Neural crest cell (in vitro differentiated cells): Measurements from ENCODE around the gene CD2. TPM values are rescaled to one million over a fixed set of nuclear protein-coding genes. Genes with fewer than 3 reads are reported as not detected.

Experiments
- DNase-seq: peaks from one replicate; pipeline ENCODE4 v3.0.0; 2021; ENCODE audit warnings: low read depth, mixed read lengths, low spot score
- H3K27ac Mint-ChIP-seq: one replicate; pipeline ENCODE4 v1.8.0; 2021; ENCODE audit warnings: mild to moderate bottlenecking, mixed read lengths; ENCODE audit not compliant: unreplicated experiment
- H3K27me3 Mint-ChIP-seq: 2 replicates; pipeline ENCODE4 v1.8.0; 2021; ENCODE audit warnings: low read depth, mild to moderate bottlenecking, mixed read lengths
- H3K36me3 Mint-ChIP-seq: 2 replicates; pipeline ENCODE4 v1.8.0; 2021; ENCODE audit warnings: low read depth, mild to moderate bottlenecking, mixed read lengths
- H3K4me1 Mint-ChIP-seq: 2 replicates; pipeline ENCODE4 v1.8.0; 2021; ENCODE audit warnings: mixed read lengths
- H3K4me3 Mint-ChIP-seq: one replicate; pipeline ENCODE4 v1.8.0; 2021; ENCODE audit warnings: mild to moderate bottlenecking, mixed read lengths
- H3K9me3 Mint-ChIP-seq: 2 replicates; pipeline ENCODE4 v1.8.0; 2021; ENCODE audit warnings: mixed read lengths
- CTCF ChIP-seq: fragments of 200-600 bp; sonication (generic); conservative IDR thresholded peaks from 2 replicates; pipeline ENCODE4 v1.5.0; 2021; ENCODE audit warnings: antibody characterized with exemption, mild to moderate bottlenecking
- total RNA-seq: library from RNA; stranded (reverse); gene quantifications from 2 replicates; pipeline ENCODE4 v1.2.1, GENCODE V29; 2021

CD2 gene
- total RNA-seq, 1 donor from 2014 or later = not detected

DNA sequence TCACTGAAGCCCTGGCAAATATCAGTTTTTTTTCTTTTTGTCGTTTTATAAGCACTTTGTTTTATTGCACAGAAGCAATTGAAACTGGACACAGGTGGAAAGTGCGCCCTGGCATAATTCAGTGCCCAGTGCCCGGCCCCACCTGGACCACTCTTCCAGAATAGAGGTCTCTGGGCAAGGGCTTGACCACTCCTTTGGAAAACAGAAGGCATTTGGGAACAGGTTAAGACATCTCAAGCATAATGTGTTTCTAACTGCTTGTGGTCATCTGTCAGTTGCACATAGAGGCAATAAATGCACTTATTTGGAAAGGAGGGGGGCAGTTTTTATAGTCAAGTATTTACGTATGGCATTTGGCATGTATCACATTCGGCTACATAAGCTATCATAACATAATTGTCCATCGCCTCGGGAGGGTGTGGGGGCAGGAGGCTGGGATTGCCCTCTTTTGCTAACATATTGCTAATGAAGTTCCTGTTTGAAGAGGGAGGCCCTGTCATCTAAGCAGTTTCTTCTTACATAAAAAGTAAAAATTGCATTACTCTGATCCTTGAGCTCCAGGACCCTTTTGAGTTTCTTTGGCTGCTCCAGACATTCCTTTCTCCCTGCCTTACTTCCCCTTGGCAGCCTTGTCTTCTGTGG lies 14.7 kb upstream of the CD2 start:
- no peak for DNase-seq
- Mint-ChIP-seq H3K4me3 (no peak overlapping the region), H3K27ac (no peak overlapping the region), H3K4me1 (peaks cover 7% of the 10 kb centered on the region), H3K36me3 (peaks cover 5% of the 10 kb centered on the region), H3K9me3 (peaks cover 13% of the 10 kb centered on the region), H3K27me3 (peaks cover 6% of the 10 kb centered on the region)
- TF ChIP-seq CTCF = no peak

DNA sequence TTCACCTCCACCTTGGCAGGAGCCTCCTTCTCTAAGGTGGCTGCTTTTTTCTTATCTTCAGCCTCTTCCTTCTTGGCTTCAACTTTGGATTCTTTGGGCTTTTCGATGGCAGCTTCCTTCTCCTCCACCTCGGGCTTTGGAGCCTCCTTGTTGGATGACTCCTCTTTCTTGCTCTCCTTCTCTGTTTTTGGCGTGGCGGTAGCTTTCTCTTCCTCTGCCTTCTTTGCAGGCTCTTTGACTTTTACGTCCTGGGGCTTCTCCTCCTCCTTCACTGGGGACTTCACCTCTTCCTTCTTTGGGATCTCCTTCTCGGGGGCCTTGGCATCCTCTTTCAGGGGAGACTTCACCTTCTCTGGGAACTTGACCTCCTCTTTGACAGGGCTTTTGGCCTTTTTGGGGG lies 13.9 kb upstream of the CD2 start:
- Mint-ChIP-seq H3K27me3 (peaks cover 6% of the 10 kb centered on the region), H3K36me3 (peaks cover 5% of the 10 kb centered on the region), H3K9me3 (peaks cover 18% of the 10 kb centered on the region), H3K4me1 (peaks cover 7% of the 10 kb centered on the region), H3K4me3 (no peak overlapping the region), H3K27ac (peak overlapping the region; percentile 68)
- TF ChIP-seq CTCF = no peak
- DNase-seq = no peak

- no peak overlapping the region for H3K4me3 Mint-ChIP-seq
- H3K9me3 Mint-ChIP-seq = peaks cover 22% of the 10 kb centered on the region
- no peak for TF ChIP-seq CTCF
- peaks cover 4% of the 10 kb centered on the region for H3K4me1 Mint-ChIP-seq
- peaks cover 5% of the 10 kb centered on the region for H3K36me3 Mint-ChIP-seq
- peak overlapping the region; percentile 68 for H3K27ac Mint-ChIP-seq
- peaks cover 6% of the 10 kb centered on the region for H3K27me3 Mint-ChIP-seq
- DNase-seq = no peak
Measured at GRCh38 chr1:116740746-116741145, 13.5 kb upstream of the CD2 start.

GRCh38 chr1:116741836-116742565 lies 12.2 kb upstream of the CD2 start:
- Mint-ChIP-seq H3K9me3 (peaks cover 25% of the 10 kb centered on the region), H3K27me3 (peaks cover 6% of the 10 kb centered on the region), H3K4me3 (no peak overlapping the region), H3K27ac (no peak overlapping the region), H3K4me1 (peaks cover 3% of the 10 kb centered on the region), H3K36me3 (peaks cover 5% of the 10 kb centered on the region)
- no peak for TF ChIP-seq CTCF
- no peak for DNase-seq

- peaks cover 6% of the 10 kb centered on the region for H3K27me3 Mint-ChIP-seq
- H3K27ac Mint-ChIP-seq = no peak overlapping the region
- peaks cover 8% of the 10 kb centered on the region for H3K36me3 Mint-ChIP-seq
- no peak for DNase-seq
- H3K9me3 Mint-ChIP-seq = peaks cover 36% of the 10 kb centered on the region
- no peak for TF ChIP-seq CTCF
- no peaks in the 10 kb centered on the region for H3K4me1 Mint-ChIP-seq
- H3K4me3 Mint-ChIP-seq = no peak overlapping the region
Measured at GRCh38 chr1:116743535-116743934, 10.7 kb upstream of the CD2 start.
